ENCODE measurements around the gene C2.

Gene C2

DNA sequence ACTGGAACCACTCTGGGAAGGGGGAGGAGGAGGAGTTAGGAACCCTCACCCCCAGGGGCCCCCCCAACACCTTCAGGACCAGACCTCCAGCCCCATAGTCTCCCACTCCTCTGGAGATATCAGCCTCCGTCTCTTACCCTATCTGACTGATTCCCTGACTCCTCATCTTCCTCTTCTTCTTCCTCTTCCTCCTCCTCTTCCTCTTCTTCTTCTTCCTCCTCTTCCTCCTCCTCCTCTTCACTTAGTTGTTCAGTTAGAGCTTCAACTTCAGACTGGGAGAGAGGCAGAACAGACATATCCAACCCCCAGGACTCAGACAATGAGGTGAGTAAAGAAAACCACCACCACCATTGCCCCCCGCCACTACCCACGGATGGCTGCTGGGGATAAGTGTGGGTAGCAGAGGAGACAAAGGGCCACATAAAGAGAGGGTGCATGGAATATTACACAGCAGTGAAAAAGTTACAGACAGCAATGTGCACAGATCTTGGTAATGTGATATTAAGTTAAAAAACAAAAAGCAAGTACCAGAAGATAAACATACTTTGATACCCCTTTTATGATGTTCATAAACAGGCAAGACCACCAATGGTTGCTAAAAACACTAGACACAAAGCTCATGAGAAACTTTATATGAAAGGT, 38.1 kb upstream of the C2 start:
- intact Hi-C loops (cut with micrococcal nuclease): no loop called here
- H3K27me3 Mint-ChIP-seq: no peaks in the 10 kb centered on the region
- peaks cover 14% of the 10 kb centered on the region for H3K4me1 Mint-ChIP-seq (ENCODE audit: low read depth)
- no peak overlapping the region for H3K4me3 Mint-ChIP-seq
- H3K27ac Mint-ChIP-seq: no peak overlapping the region
- no peaks in the 10 kb centered on the region for H3K9me3 Mint-ChIP-seq
- H3K36me3 Mint-ChIP-seq (ENCODE audit: low read depth): peaks cover 97% of the 10 kb centered on the region

DNA sequence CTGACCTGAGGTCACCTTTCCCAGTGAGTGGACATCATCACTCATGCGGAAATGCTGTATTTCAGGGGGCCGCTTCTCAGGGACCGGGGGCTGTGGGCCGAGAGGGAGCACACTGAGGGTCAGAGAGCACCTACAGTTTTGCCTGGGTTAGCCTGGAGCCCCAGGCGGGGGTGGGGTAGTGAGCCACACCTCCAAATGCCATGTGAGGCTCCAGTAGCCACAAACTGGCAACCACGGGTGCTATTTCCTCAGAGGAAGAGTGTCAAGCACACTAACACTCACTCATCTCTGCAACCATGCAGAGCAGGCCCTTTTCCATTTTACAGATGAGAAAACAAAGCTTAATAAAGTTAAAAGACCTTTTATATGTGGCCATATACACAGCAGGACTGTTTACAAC, 34.7 kb upstream of the C2 start:
- intact Hi-C loops (cut with micrococcal nuclease): no loop called here
- Mint-ChIP-seq H3K4me1 (ENCODE audit: low read depth) (peaks cover 23% of the 10 kb centered on the region), H3K27me3 (no peaks in the 10 kb centered on the region), H3K9me3 (no peaks in the 10 kb centered on the region), H3K36me3 (ENCODE audit: low read depth) (peaks cover 89% of the 10 kb centered on the region), H3K27ac (no peak overlapping the region), H3K4me3 (no peak overlapping the region)

DNA sequence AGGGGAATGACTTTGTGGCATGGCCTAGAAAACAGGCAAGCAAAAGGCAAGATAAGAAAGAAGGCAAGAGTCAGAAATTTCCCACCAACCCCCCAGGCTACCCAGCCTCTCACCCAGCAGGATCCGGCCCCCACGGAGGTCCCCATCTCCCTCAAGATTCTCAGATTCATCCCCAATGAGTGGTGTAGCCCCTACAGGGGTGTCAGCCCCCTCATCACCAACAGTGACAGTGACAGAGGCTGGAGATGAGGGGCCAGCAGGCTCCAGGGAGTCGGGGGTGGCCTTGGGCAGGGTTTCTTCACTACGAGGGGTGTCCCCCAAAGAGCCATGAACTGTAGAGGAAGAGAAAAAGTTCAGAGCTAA, 31.0 kb upstream of the C2 start:
- Mint-ChIP-seq H3K4me3 (peak overlapping the region; percentile 75), H3K27ac (peak overlapping the region; percentile 49), H3K4me1 (ENCODE audit: low read depth) (peaks cover 51% of the 10 kb centered on the region), H3K36me3 (ENCODE audit: low read depth) (peaks cover 79% of the 10 kb centered on the region), H3K27me3 (no peaks in the 10 kb centered on the region), H3K9me3 (no peaks in the 10 kb centered on the region)
- intact Hi-C loops (cut with micrococcal nuclease): loop anchor here (5.0 kb wide), 1 partner anchor 61 kb away; the partner anchor contains the start of genes NELFE and SKIC2

DNA sequence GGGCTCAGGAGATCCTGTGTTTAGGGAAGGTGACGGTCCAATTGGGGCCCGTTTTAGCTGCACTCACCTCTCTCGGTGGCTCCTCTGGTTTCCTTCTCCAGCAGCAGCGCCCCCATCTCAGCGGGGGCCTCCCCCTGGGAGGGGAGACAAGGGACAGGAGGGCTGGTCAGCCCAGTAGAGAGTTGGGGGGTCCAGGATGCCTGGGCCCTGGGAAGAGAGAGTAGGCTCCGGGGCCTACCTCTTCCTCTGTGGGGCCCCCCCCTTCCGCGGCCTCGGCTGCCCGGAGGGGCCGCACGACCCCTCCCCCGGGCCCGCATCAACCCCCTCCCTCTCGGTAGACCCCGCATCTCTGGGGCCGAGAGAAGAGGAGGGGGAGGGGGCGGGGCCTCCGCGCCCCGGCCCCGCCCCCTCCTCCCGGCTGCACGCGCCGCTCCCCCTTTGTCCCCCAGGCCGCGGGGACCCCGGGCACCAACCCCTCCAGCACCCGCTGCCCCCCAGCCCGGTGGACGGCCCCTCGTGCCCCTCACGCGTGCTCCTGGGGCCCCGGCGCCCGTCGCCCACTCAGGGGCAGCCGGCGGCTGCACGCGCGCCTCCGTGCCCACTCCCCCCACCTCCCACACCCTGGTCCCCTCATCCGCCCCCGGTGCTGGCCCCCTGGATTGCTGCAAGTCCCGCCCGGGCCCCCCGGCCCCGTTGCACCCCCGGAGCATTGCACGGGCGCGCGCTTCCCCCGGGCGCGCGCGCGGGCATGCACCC, 30.5 kb upstream of the C2 start:
- peak overlapping the region; percentile 75 for H3K4me3 Mint-ChIP-seq
- intact Hi-C loops (cut with micrococcal nuclease): loop anchor here (5.0 kb wide), 1 partner anchor 60 kb away; the partner anchor contains the start of genes NELFE and SKIC2
- peak overlapping the region; percentile 49 for H3K27ac Mint-ChIP-seq
- no peaks in the 10 kb centered on the region for H3K9me3 Mint-ChIP-seq
- peaks cover 73% of the 10 kb centered on the region for H3K36me3 Mint-ChIP-seq (ENCODE audit: low read depth)
- no peaks in the 10 kb centered on the region for H3K27me3 Mint-ChIP-seq
- H3K4me1 Mint-ChIP-seq (ENCODE audit: low read depth): peaks cover 50% of the 10 kb centered on the region

DNA sequence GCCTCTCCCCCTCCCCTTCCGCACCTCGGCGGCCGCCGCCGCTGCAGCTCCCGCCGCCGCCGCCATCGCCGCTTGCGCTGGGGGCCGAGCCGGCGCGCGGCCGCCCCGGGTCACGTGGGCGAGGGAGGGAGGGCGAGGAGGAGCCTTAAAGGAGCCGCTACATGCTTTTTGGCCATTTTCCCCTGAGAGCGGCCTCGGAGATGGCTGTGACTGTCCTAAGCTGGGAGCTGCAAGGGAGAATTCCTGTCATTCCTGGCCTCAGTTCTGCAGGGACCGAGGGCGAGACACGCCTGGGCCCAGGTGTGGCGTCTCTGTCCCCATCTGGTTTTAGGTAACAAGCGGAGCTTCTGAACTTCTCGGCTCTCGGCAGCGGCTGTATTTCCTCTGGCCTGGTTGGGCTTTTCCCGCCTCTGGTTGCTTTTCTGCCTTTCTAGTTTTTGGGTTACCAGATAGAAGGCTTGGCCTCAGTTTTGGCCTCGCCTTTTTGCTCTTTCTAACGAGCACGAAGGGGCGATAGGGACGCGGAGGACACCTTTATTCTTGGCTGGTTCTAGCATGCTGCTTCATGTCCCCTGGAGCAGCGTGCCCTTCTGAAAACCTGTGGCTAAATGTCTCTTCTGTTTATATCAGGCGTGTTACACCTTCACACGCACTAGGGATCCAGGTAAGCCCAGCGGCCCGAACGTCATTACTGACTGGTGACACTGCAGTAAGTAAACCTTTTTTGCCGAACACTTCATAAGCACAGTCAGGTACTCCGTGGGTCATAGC, 29.7 kb upstream of the C2 start, which contains the start of gene EHMT2:
TSS of gene EHMT2 (minus strand) at position 87 of the 771 bp plus-strand sequence. CDS start at position 66, 21 bp downstream.
- intact Hi-C loops (cut with micrococcal nuclease): loop anchor here (5.0 kb wide), 1 partner anchor 60 kb away; the partner anchor contains the start of genes NELFE and SKIC2
- Mint-ChIP-seq H3K36me3 (ENCODE audit: low read depth) (peaks cover 66% of the 10 kb centered on the region), H3K27ac (peak within 1 kb of the TSS; percentile 88), H3K4me3 (peak within 1 kb of the TSS; percentile 89), H3K4me1 (ENCODE audit: low read depth) (peaks cover 50% of the 10 kb centered on the region), H3K9me3 (no peaks in the 10 kb centered on the region), H3K27me3 (no peaks in the 10 kb centered on the region)

DNA sequence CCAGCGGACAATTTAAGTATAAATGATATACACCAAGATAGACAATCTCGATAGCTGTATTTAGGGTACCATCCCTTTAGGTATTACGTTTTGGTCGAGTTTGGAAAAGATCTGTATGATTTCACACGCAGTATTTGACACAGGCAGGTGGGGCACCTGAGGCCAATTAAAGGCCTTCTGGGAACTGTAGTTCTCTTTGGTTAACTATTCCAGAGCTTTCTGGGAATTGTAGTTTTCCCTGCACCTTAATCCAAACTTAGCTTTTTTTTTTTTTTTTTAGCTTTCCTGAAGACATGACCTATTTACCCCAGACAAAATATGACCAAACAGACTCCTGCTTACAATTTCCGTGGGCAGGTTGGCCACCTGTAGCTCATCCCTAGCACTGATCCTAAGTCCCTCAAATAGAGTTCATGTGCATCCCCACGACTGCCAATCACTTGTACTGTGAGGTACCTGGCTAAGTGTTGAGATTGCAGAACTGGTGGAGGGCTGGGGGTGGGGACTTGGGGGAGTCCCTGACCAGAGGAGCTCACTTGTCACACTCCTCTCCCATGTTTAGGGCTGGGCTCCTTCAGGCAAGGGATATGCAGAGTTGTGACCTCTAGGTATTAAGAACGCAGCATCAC, 29.0 kb upstream of the C2 start:
- H3K27me3 Mint-ChIP-seq: no peaks in the 10 kb centered on the region
- H3K4me3 Mint-ChIP-seq: peak overlapping the region; percentile 89
- H3K36me3 Mint-ChIP-seq (ENCODE audit: low read depth): peaks cover 59% of the 10 kb centered on the region
- peaks cover 57% of the 10 kb centered on the region for H3K4me1 Mint-ChIP-seq (ENCODE audit: low read depth)
- no peaks in the 10 kb centered on the region for H3K9me3 Mint-ChIP-seq
- intact Hi-C loops (cut with micrococcal nuclease): loop anchor here (5.0 kb wide), 1 partner anchor 59 kb away; the partner anchor contains the start of genes NELFE and SKIC2
- peak overlapping the region; percentile 88 for H3K27ac Mint-ChIP-seq

DNA sequence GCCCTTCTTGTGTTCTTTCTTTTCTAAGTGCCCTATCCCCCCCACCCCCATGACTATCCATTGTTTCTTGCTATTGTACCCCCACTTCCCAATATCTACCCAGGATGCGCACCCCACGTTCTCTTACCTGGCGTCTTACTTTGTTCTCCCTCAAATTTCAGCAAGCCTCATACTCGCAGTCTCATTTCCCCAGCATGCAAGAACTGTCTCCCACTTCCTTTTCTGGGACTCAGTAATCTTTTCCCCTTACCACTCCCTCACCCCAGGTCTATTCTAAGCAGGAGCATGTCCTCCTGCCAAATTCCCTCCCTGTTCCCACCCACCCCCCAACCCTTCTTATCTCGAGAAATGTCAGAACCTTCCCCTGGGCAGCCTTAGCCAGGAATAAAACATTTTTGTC, 28.3 kb upstream of the C2 start:
- intact Hi-C loops (cut with micrococcal nuclease): loop anchor here (5.0 kb wide), 1 partner anchor 58 kb away; the partner anchor contains the start of genes NELFE and SKIC2
- Mint-ChIP-seq H3K27me3 (no peaks in the 10 kb centered on the region), H3K27ac (peak overlapping the region; percentile 88), H3K9me3 (no peaks in the 10 kb centered on the region), H3K4me1 (ENCODE audit: low read depth) (peaks cover 62% of the 10 kb centered on the region), H3K4me3 (peak overlapping the region; percentile 76), H3K36me3 (ENCODE audit: low read depth) (peaks cover 52% of the 10 kb centered on the region)

DNA sequence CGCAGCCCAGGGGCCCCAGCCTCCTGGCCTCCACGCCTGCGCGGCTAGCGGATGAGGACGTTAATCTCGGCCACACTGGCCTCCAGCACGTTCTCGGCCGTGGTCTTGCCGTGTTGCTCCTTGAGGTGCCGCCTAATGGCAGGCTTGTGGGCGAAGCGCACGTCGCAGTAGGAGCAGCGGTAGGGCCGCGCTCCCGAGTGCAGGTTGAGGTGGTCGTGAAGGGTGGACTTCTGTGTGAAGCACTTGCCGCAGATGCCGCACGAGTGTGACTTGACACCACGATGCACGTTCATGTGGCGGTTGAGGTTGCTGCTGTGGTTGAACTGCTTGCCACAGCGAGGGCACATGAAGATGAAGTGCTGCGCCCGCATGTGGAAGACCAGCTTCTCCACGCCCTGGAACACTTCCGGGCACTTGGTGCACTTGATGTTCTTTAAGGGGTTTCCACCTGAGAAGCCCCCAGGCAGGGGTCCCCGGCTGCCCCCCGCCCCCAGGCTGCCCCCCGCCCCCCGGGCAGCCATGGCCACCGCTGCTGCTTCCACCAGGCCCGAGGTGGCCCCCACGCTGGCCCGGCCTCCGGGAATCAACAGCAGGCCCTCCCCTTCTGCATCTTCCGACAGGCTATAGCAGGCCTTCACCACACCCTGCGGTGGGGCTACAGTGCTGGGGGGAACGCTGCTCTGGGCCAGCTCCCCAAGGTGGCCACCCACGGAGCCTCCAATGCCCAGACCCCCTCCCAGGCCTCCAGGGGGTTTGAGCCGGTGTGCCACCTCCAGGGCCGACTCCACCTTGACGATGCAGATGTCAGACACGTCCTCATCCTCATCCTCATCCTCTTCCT, 27.4 kb upstream of the C2 start:
- intact Hi-C loops (cut with micrococcal nuclease): loop anchor here (5.0 kb wide), 1 partner anchor 57 kb away; the partner anchor contains the start of genes NELFE and SKIC2
- H3K9me3 Mint-ChIP-seq: no peaks in the 10 kb centered on the region
- peaks cover 43% of the 10 kb centered on the region for H3K36me3 Mint-ChIP-seq (ENCODE audit: low read depth)
- H3K27ac Mint-ChIP-seq: peak overlapping the region; percentile 88
- peak overlapping the region; percentile 76 for H3K4me3 Mint-ChIP-seq
- H3K4me1 Mint-ChIP-seq (ENCODE audit: low read depth): peaks cover 62% of the 10 kb centered on the region
- no peaks in the 10 kb centered on the region for H3K27me3 Mint-ChIP-seq

DNA sequence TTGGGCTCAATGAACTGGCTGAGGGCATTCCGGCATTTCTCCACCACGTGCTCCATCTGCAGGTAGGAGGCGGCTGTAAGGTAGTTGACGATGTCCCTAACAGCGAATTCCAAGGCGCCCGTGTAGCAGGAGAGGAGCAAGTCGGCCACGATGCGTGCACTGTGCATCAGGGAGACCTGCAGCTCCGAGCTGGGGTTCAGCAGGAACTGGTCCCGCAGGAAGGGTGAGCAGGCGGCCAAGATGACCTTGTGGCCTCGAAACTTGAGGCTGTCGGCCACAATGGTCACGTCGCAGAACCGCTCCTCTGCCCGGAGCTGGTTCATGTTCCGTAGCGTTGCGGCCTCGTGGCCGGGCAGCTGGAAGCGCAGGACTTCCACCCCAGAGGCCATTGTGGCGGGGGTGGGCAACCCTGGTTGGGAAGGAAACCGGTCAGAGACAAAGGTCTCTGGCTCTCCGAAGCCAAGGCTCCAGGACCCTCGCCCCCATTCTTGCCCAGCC, 26.6 kb upstream of the C2 start:
- peaks cover 34% of the 10 kb centered on the region for H3K36me3 Mint-ChIP-seq (ENCODE audit: low read depth)
- intact Hi-C loops (cut with micrococcal nuclease): no loop called here
- no peaks in the 10 kb centered on the region for H3K27me3 Mint-ChIP-seq
- H3K9me3 Mint-ChIP-seq: no peaks in the 10 kb centered on the region
- peak overlapping the region; percentile 85 for H3K27ac Mint-ChIP-seq
- H3K4me1 Mint-ChIP-seq (ENCODE audit: low read depth): peaks cover 66% of the 10 kb centered on the region
- H3K4me3 Mint-ChIP-seq: peak overlapping the region; percentile 78

DNA sequence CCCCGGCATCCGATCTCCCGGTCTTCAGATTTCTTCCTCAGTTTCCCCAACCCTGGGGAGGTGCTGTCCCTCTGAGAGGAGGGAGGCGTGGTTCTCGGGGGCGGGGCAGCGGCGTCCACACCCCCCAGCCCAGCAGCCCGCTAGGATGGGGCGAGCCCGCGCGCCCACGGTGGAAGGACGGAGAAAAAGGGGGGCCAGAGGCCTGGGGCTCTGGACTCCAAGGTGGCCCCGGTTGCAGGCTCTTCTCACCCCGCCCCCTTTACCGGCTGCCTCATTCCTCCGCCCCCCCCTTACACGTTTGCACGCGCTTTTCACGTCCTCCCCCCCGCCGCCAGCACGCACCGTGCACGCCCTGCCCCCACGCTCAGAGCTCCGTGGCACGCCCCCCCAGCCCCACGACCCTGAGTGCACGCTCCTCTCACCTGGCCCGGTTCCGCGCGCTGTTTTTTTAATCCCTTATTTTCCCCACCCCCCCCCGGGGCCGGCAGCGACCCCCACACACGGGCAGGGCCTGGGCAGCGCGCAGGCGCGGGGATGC, 26.0 kb upstream of the C2 start:
- Mint-ChIP-seq H3K4me1 (ENCODE audit: low read depth) (peaks cover 66% of the 10 kb centered on the region), H3K9me3 (no peaks in the 10 kb centered on the region), H3K36me3 (ENCODE audit: low read depth) (peaks cover 29% of the 10 kb centered on the region), H3K27me3 (peaks cover 3% of the 10 kb centered on the region), H3K27ac (peak overlapping the region; percentile 85), H3K4me3 (peak overlapping the region; percentile 78)
- intact Hi-C loops (cut with micrococcal nuclease): no loop called here

DNA sequence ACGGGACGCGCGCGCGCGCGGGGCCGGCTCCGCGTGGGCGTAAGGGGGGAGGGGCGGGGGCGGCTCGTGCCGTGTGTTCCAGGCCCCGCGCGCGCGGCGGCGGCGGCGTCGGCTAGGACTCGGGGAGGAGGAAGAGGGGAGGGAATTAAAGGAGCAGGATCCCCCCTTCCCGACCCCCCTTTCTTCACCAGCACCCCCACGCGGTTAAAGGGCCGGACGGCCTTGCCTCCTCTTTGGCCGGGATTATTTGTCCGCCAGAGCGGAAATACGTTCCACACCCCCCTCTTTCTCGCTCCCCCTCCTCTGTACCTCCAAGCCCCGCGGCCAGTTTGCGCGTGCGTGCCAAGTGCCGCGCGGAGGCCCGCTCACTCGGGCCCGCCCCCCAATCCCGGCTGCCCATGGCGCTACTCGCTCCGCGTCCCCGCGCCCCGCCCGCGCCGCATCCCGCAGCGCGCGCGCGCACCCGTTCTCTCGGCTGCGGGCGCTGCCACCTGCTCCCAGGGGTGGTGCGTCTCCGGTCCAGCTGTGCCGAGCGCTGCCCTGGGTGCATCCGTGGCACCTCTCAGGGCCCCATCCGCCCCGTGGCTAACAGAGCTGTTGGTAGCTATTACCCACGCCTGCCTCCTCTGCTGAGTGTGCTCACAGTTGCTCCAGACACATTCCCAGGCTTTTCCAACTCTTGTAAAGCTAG, 25.4 kb upstream of the C2 start, which contains the start of gene ZBTB12:
TSS of gene ZBTB12 (minus strand) at position 134 of the 691 bp plus-strand sequence. CDS start 781 bp downstream, outside the sequence.
- Mint-ChIP-seq H3K9me3 (no peaks in the 10 kb centered on the region), H3K27me3 (peaks cover 3% of the 10 kb centered on the region)
- intact Hi-C loops (cut with micrococcal nuclease): no loop called here

DNA sequence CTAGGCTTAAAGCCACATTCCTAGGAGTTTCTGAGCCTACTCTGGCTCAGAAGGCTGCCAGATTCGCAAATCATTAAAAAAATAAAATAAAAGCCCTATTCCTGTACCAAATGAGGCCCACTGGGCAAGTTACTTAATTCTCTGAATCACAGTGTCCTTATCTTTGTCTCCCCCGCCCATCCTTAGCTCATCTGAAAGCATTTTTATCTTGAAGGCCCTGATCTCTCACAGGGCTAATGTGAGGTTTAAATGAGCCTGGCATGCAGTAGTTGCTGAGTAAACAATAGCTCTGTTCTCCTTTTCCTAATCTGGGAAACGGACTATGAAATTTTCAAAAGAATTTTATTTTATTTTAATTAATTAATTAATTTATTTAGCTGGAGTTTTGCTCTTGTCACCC, 23.6 kb upstream of the C2 start:
- peaks cover 12% of the 10 kb centered on the region for H3K36me3 Mint-ChIP-seq (ENCODE audit: low read depth)
- H3K27ac Mint-ChIP-seq: peak overlapping the region; percentile 85
- intact Hi-C loops (cut with micrococcal nuclease): no loop called here
- H3K4me3 Mint-ChIP-seq: no peak overlapping the region
- peaks cover 3% of the 10 kb centered on the region for H3K27me3 Mint-ChIP-seq
- peaks cover 59% of the 10 kb centered on the region for H3K4me1 Mint-ChIP-seq (ENCODE audit: low read depth)
- no peaks in the 10 kb centered on the region for H3K9me3 Mint-ChIP-seq

More for the DNA sequence above, 25.4 kb upstream of the C2 start, which contains the start of gene ZBTB12:
- Mint-ChIP-seq H3K36me3 (ENCODE audit: low read depth) (peaks cover 25% of the 10 kb centered on the region), H3K4me3 (peak within 1 kb of the TSS; percentile 78), H3K27ac (peak within 1 kb of the TSS; percentile 85), H3K4me1 (ENCODE audit: low read depth) (peaks cover 69% of the 10 kb centered on the region)
